ENCODE data around the gene CFAP299. TPM values are rescaled to one million over a fixed set of nuclear protein-coding genes. Genes with fewer than 3 reads are reported as not detected.

The CFAP299 gene
- total RNA-seq, 1 experiment from 2014 or later = not detected

- no peak for TF ChIP-seq EZH2 (IDR thresholded peaks at IDR 0.05; ENCODE audit: low read depth)
- TF ChIP-seq CTCF (conservative IDR thresholded peaks at IDR 0.05) = no peak
- BruUV-seq (replicated peaks) = no TSS peak
- Histone ChIP-seq H3K79me2 (ENCODE audit: low read depth) (no peaks in the 10 kb centered on the region), H3K4me2 (no peak overlapping the region), H3K4me3 (no peak overlapping the region), H3K27ac (no peak overlapping the region), H2AFZ (no peak overlapping the region), H3K4me1 (replicated peaks; ENCODE audit: insufficient read depth) (no peaks in the 10 kb centered on the region), H3K27me3 (ENCODE audit: insufficient read depth, low read depth) (no peaks in the 10 kb centered on the region), H3K9me2 (ENCODE audit: insufficient read depth) (no peaks in the 10 kb centered on the region), H4K20me1 (ENCODE audit: insufficient read depth) (no peaks in the 10 kb centered on the region), H3F3A (ENCODE audit: insufficient read depth, low read depth) (no peaks in the 10 kb centered on the region), H3K36me3 (ENCODE audit: low read depth) (no peaks in the 10 kb centered on the region), H3K9me3 (ENCODE audit: insufficient read depth, low read depth) (no peaks in the 10 kb centered on the region)
- intact Hi-C loops (cut with micrococcal nuclease; ENCODE audit: unreplicated experiment) = loop anchor here (5.0 kb wide), 1 partner anchor 99 kb away; no protein-coding TSS in a partner anchor
- ChIA-PET CTCF (no interaction called here), POLR2A (ENCODE audit: unreplicated experiment) (no interaction called here)
- DNase-seq = no peak
These were observed 13.8 kb upstream of the CFAP299 start for GRCh38 chr4:80321776-80322175.

GRCh38 chr4:80322716-80323115 lies 12.8 kb upstream of the CFAP299 start:
- H3K36me3 ChIP-seq (ENCODE audit: low read depth) = no peaks in the 10 kb centered on the region
- no peaks in the 10 kb centered on the region for H3K79me2 ChIP-seq (ENCODE audit: low read depth)
- ChIA-PET POLR2A (ENCODE audit: unreplicated experiment) (interaction anchor here (0.5 kb wide), 2 partner anchors 11 to 28 kb away, joined by 3 to 5 read pairs; no protein-coding TSS in a partner anchor), CTCF (interaction anchor here (0.6 kb wide), 2 partner anchors 110 to 833 kb away, joined by 3 to 10 read pairs; no protein-coding TSS in a partner anchor)
- H4K20me1 ChIP-seq (ENCODE audit: insufficient read depth) = no peaks in the 10 kb centered on the region
- no peak overlapping the region for H2AFZ ChIP-seq
- no peak for TF ChIP-seq CTCF (conservative IDR thresholded peaks at IDR 0.05)
- intact Hi-C loops (cut with micrococcal nuclease; ENCODE audit: unreplicated experiment) = loop anchor here (5.0 kb wide), 1 partner anchor 100 kb away; no protein-coding TSS in a partner anchor
- no peaks in the 10 kb centered on the region for H3K4me1 ChIP-seq (replicated peaks; ENCODE audit: insufficient read depth)
- no peaks in the 10 kb centered on the region for H3K9me2 ChIP-seq (ENCODE audit: insufficient read depth)
- no peak overlapping the region for H3K4me2 ChIP-seq
- no peaks in the 10 kb centered on the region for H3K27me3 ChIP-seq (ENCODE audit: insufficient read depth, low read depth)
- no peak overlapping the region for H3K27ac ChIP-seq
- H3F3A ChIP-seq (ENCODE audit: insufficient read depth, low read depth) = no peaks in the 10 kb centered on the region
- H3K4me3 ChIP-seq = no peak overlapping the region
- H3K9me3 ChIP-seq (ENCODE audit: insufficient read depth, low read depth) = no peaks in the 10 kb centered on the region
- peak in 1 of 2 experiments; percentile 12 for DNase-seq
- no TSS peak for BruUV-seq (replicated peaks)

- DNase-seq = no peak
- Histone ChIP-seq H3F3A (ENCODE audit: insufficient read depth, low read depth) (no peaks in the 10 kb centered on the region), H3K9me2 (ENCODE audit: insufficient read depth) (no peaks in the 10 kb centered on the region), H3K27me3 (ENCODE audit: insufficient read depth, low read depth) (no peaks in the 10 kb centered on the region), H2AFZ (no peak overlapping the region), H3K9me3 (ENCODE audit: insufficient read depth, low read depth) (no peaks in the 10 kb centered on the region), H3K4me2 (no peak overlapping the region), H3K79me2 (ENCODE audit: low read depth) (no peaks in the 10 kb centered on the region), H3K4me1 (replicated peaks; ENCODE audit: insufficient read depth) (no peaks in the 10 kb centered on the region), H3K36me3 (ENCODE audit: low read depth) (no peaks in the 10 kb centered on the region), H3K4me3 (no peak overlapping the region), H3K27ac (no peak overlapping the region), H4K20me1 (ENCODE audit: insufficient read depth) (no peaks in the 10 kb centered on the region)
- CTCF ChIA-PET = no interaction called here
- TF ChIP-seq EZH2 (IDR thresholded peaks at IDR 0.05; ENCODE audit: low read depth) = no peak
- TF ChIP-seq CTCF (conservative IDR thresholded peaks at IDR 0.05) = no peak
- intact Hi-C loops (cut with micrococcal nuclease; ENCODE audit: unreplicated experiment) = loop anchor here (5.0 kb wide), 1 partner anchor 102 kb away; no protein-coding TSS in a partner anchor
- no TSS peak for BruUV-seq (replicated peaks)
- POLR2A ChIA-PET (ENCODE audit: unreplicated experiment) = no interaction called here
These were observed 11.4 kb upstream of the CFAP299 start for GRCh38 chr4:80324171-80324570.
